Keratinocyte (primary cell): ENCODE data around the gene GZMM.

Experiments used
- CTCF ChIP-seq, 3 experiments: IDR thresholded peaks in 1 of 3; conservative IDR thresholded peaks in 1 of 3; optimal IDR thresholded peaks in 1 of 3; 2 replicates in 2 of 3; 3 replicates in 1 of 3; pipeline versions ENCODE3 to v1.5.1; 2011; ENCODE audit warnings: low read length in 3 of 3, mild to moderate bottlenecking in 3 of 3, moderate library complexity in 2 of 3, control low read depth in 1 of 3, inconsistent platforms in 1 of 3; ENCODE audit not compliant: insufficient read depth in 2 of 3; ENCODE audit errors: extremely low read depth in 1 of 3
- EZH2 ChIP-seq: IDR thresholded peaks from one replicate; pipeline ENCODE4 v1.6.1; 2012; ENCODE audit warnings: inconsistent platforms, mild to moderate bottlenecking, low read length, moderate library complexity

GRCh38 chr19:588093-588740 lies 44.4 kb downstream of the GZMM start:
- TF ChIP-seq EZH2, result no peak
- TF ChIP-seq CTCF (optimal IDR thresholded peaks at IDR 0.05 in 1 of 3, IDR thresholded peaks at IDR 0.05 in 1 of 3, conservative IDR thresholded peaks at IDR 0.05 in 1 of 3; ENCODE audit: extremely low read depth in 1 of 3, insufficient read depth in 2 of 3, low read length in 3 of 3), result peak; percentile 65 to 95 (median 75)
